ENCODE data around the gene ANKS6. TPM values are rescaled to one million over a fixed set of nuclear protein-coding genes. Genes with fewer than 3 reads are reported as not detected.

Gene ANKS6
- total and polyA plus RNA-seq, 9 of the 15 experiments (the other 6 are each of a cell fraction or from before 2014, with no cell fraction given), result 9.9 to 74.5 (median 36.9) TPM

- 0 out of 2 replicates have a peak, but pooled peaks have one; percentile 4 for TF ChIP-seq SMAD3 (CRISPR knock-in tag; conservative IDR thresholded peaks at IDR 0.05)
- TF ChIP-seq TRIM28 (IDR thresholded peaks at IDR 0.05), result no peak
- no peak for TF ChIP-seq CSDE1 (IDR thresholded peaks at IDR 0.05)
- no peak for TF ChIP-seq CEBPZ (IDR thresholded peaks at IDR 0.05; ENCODE audit: borderline replicate concordance, low read depth, low read length)
- TF ChIP-seq ZNF318 (IDR thresholded peaks at IDR 0.05; ENCODE audit: borderline replicate concordance in 1 of 2, low read depth in 1 of 2), result peak in 1 of 2 experiments; percentile 13; a peak in 1 of 4 replicates
- TF ChIP-seq JUN (IDR thresholded peaks at IDR 0.05; ENCODE audit: borderline replicate concordance, low read depth, low read length), result peak; percentile 53; the same call in 1 of the 2 replicates
- 0 out of 2 replicates have a peak, but pooled peaks have one; percentile 71 for TF ChIP-seq JUN (CRISPR knock-in tag; IDR thresholded peaks at IDR 0.05; ENCODE audit: borderline replicate concordance)
- no peak for TF ChIP-seq FOXJ2 (tag; IDR thresholded peaks at IDR 0.05)
- TF ChIP-seq E2F4 (CRISPR knock-in tag; IDR thresholded peaks at IDR 0.05; ENCODE audit: low read depth), result no peak
- peak; percentile 81 for TF ChIP-seq PKNOX1 (IDR thresholded peaks at IDR 0.05)
- TF ChIP-seq ZNF583 (CRISPR knock-in tag; IDR thresholded peaks at IDR 0.05), result peak; percentile 76; the same call in 1 of the 2 replicates
- peak; percentile 92 for TF ChIP-seq ETV5 (CRISPR knock-in tag; IDR thresholded peaks at IDR 0.05; ENCODE audit: low read depth)
These were observed 37.0 kb upstream of the ANKS6 start (continued) for GRCh38 chr9:98833090-98833956.

Measured in K562 (cell line).